Hepatocyte (in vitro differentiated cells): Measurements from ENCODE around the gene SYCE1L.

Experiments
- CTCF ChIP-seq: fragments of 200-600 bp; sonication (generic); IDR thresholded peaks from 2 replicates; pipeline ENCODE4 v1.5.1; 2016; ENCODE audit warnings: antibody characterized with exemption, mild to moderate bottlenecking; ENCODE audit not compliant: poor library complexity
- EZH2phosphoT487 ChIP-seq: fragments of 200-600 bp; sonication (generic); IDR thresholded peaks from one replicate; pipeline ENCODE4 v1.6.1; 2018; ENCODE audit warnings: antibody characterized with exemption, mild to moderate bottlenecking, low read depth, moderate library complexity; ENCODE audit not compliant: unreplicated experiment, severe bottlenecking

GRCh38 chr16:77211880-77212740 lies 12.9 kb downstream of the SYCE1L start:
- TF ChIP-seq EZH2phosphoT487: no peak
- no peak for TF ChIP-seq CTCF
